PC-3 (cell line): ENCODE data around the gene UBE3A. TPM values are rescaled to one million over a fixed set of nuclear protein-coding genes. Genes with fewer than 3 reads are reported as not detected.

Source experiments
- ATAC-seq: fragments of 200-7000 bp; cut with Tn5 transposase; 2 replicates; pipeline ENCODE4 v1.9.1; 2020; ENCODE audit warnings: mild to moderate bottlenecking, moderate library complexity
- BruUV-seq: library from RNA; stranded (reverse); fragments of 400-500 nt; replicated peaks from 2 replicates; lab custom pipeline; 2021; lab: Mats Ljungman, UMichigan
- CTCF ChIA-PET: fragments of 300-600 bp; sonication (Branson Sonifier 250); formaldehyde crosslinking; loops from one replicate; lab custom pipeline; 2022; ENCODE audit warnings: antibody characterized with exemption; lab: Charles Lee
- POLR2A ChIA-PET: fragments of 300-600 bp; sonication (Branson Sonifier 250); formaldehyde crosslinking; loops from one replicate; lab custom pipeline; 2022; ENCODE audit warnings: antibody characterized with exemption; ENCODE audit not compliant: unreplicated experiment; lab: Charles Lee
- DNase-seq: peaks from one replicate; pipeline ENCODE4 v3.0.0-alpha.2; 2015
- H2AFZ ChIP-seq: fragments of 300-600 bp; sonication (generic); 2 replicates; pipeline ENCODE4 v1.6.0; 2016; ENCODE audit warnings: antibody characterized with exemption, low read length
- H3F3A ChIP-seq: fragments of 300-600 bp; sonication (generic); one replicate; pipeline ENCODE4 v1.6.0; 2017; ENCODE audit warnings: antibody characterized with exemption, low read length, control low read depth, mild to moderate bottlenecking; ENCODE audit not compliant: unreplicated experiment
- H3K27ac ChIP-seq: fragments of 300-600 bp; sonication (generic); 2 replicates; pipeline ENCODE4 v1.5.1; 2016; ENCODE audit warnings: mild to moderate bottlenecking, low read length
- H3K27me3 ChIP-seq: fragments of 300-600 bp; sonication (generic); 2 replicates; pipeline ENCODE4 v1.6.1; 2016; ENCODE audit warnings: low read length, mixed read lengths
- H3K36me3 ChIP-seq: fragments of 300-600 bp; sonication (generic); 2 replicates; pipeline ENCODE4 v1.6.1; 2016; ENCODE audit warnings: low read depth, mixed run types, low read length, mixed read lengths
- H3K4me1 ChIP-seq: fragments of 300-600 bp; sonication (generic); 2 replicates; pipeline ENCODE4 v1.5.1; 2016; ENCODE audit warnings: low read length; ENCODE audit not compliant: insufficient read depth
- H3K4me2 ChIP-seq: fragments of 300-600 bp; sonication (generic); 2 replicates; pipeline ENCODE4 v1.6.0; 2016; ENCODE audit warnings: low read length
- H3K4me3 ChIP-seq: fragments of 300-600 bp; sonication (generic); 2 replicates; pipeline ENCODE4 v1.5.1; 2016; ENCODE audit warnings: mild to moderate bottlenecking, low read length, mixed read lengths
- H3K79me2 ChIP-seq: fragments of 300-600 bp; sonication (generic); 2 replicates; pipeline ENCODE4 v1.6.1; 2017; ENCODE audit warnings: low read length, mixed read lengths
- H3K9ac ChIP-seq: fragments of 300-600 bp; sonication (generic); 2 replicates; pipeline ENCODE4 v1.6.0; 2016; ENCODE audit warnings: mild to moderate bottlenecking, low read length
- H3K9me2 ChIP-seq: fragments of 300-600 bp; sonication (generic); replicated peaks from 2 replicates; pipeline ENCODE4 v1.6.1; 2016; ENCODE audit warnings: mixed run types, low read length, mixed read lengths
- H3K9me3 ChIP-seq: fragments of 300-600 bp; sonication (generic); 2 replicates; pipeline ENCODE4 v1.6.1; 2016; ENCODE audit warnings: low read length, mixed read lengths
- H4K20me1 ChIP-seq: fragments of 300-600 bp; sonication (generic); 2 replicates; pipeline ENCODE4 v1.6.1; 2016; ENCODE audit warnings: low read length, mixed read lengths
- CTCF ChIP-seq: fragments of 300-600 bp; sonication (generic); conservative IDR thresholded peaks from 2 replicates; pipeline ENCODE4 v1.5.1; 2017; ENCODE audit warnings: antibody characterized with exemption, low read depth, mild to moderate bottlenecking, low read length
- EZH2 ChIP-seq: fragments of 300-600 bp; sonication (generic); IDR thresholded peaks from one replicate; pipeline ENCODE4 v1.6.1; 2017; ENCODE audit warnings: antibody characterized with exemption, mild to moderate bottlenecking, low read length; ENCODE audit not compliant: unreplicated experiment
- EZH2phosphoT487 ChIP-seq: fragments of 300-600 bp; sonication (generic); IDR thresholded peaks from 2 replicates; pipeline ENCODE4 v1.6.1; 2018; ENCODE audit warnings: mild to moderate bottlenecking, antibody characterized with exemption, low read length, borderline replicate concordance
- intact Hi-C: fragments of 100-400 bp; cut with micrococcal nuclease; formaldehyde crosslinking; loops from 2 replicates; pipeline ENCODE4 v1.9.0; 2023
- total RNA-seq: library from RNA; depleted of rRNA; stranded (reverse); fragments of >200 nt; gene quantifications from 2 replicates; pipeline ENCODE4 v1.2.3, GENCODE V29; 2014

The UBE3A gene
- total RNA-seq, 1 experiment from 2014 or later, result 59.5 TPM

- DNase-seq (no peak), ATAC-seq (no peak)
- H3K9me2 ChIP-seq, result no peaks in the 10 kb centered on the region
- no peak overlapping the region for H3K4me3 ChIP-seq
- no peaks in the 10 kb centered on the region for H3K27me3 ChIP-seq
- no peak overlapping the region for H3K4me2 ChIP-seq
- H3F3A ChIP-seq, result no peaks in the 10 kb centered on the region
- intact Hi-C loops, result no loop called here
- H3K27ac ChIP-seq, result no peak overlapping the region
- no peaks in the 10 kb centered on the region for H3K9me3 ChIP-seq
- no peak for TF ChIP-seq CTCF
- TF ChIP-seq EZH2, result no peak
- TF ChIP-seq EZH2phosphoT487, result no peak
- CTCF ChIA-PET, result no interaction called here
- no peaks in the 10 kb centered on the region for H3K4me1 ChIP-seq
- H4K20me1 ChIP-seq, result no peaks in the 10 kb centered on the region
- BruUV-seq, result no TSS peak
- H3K9ac ChIP-seq, result no peak overlapping the region
- POLR2A ChIA-PET, result no interaction called here
- no peaks in the 10 kb centered on the region for H3K79me2 ChIP-seq
- no peak overlapping the region for H2AFZ ChIP-seq
- no peaks in the 10 kb centered on the region for H3K36me3 ChIP-seq
Measured at GRCh38 chr15:25477816-25478215, 39.0 kb upstream of the UBE3A start.

- Histone ChIP-seq H3K4me1 (peaks cover 3% of the 10 kb centered on the region; the same call in 1 of the 2 replicates), H3F3A (no peaks in the 10 kb centered on the region), H3K27me3 (no peaks in the 10 kb centered on the region), H3K9me3 (no peaks in the 10 kb centered on the region), H4K20me1 (no peaks in the 10 kb centered on the region), H3K9ac (no peak overlapping the region), H3K36me3 (no peaks in the 10 kb centered on the region), H3K27ac (no peak overlapping the region), H3K9me2 (no peaks in the 10 kb centered on the region), H2AFZ (no peak overlapping the region), H3K4me3 (no peak overlapping the region), H3K4me2 (no peak overlapping the region), H3K79me2 (no peaks in the 10 kb centered on the region)
- ChIA-PET CTCF (no interaction called here), POLR2A (no interaction called here)
- DNase-seq, result no peak
- no TSS peak for BruUV-seq
- TF ChIP-seq EZH2phosphoT487, result no peak
- no peak for TF ChIP-seq CTCF
- TF ChIP-seq EZH2, result no peak
- no peak for ATAC-seq
- intact Hi-C loops, result no loop called here
Measured at GRCh38 chr15:25474251-25474650, 35.4 kb upstream of the UBE3A start.

DNA sequence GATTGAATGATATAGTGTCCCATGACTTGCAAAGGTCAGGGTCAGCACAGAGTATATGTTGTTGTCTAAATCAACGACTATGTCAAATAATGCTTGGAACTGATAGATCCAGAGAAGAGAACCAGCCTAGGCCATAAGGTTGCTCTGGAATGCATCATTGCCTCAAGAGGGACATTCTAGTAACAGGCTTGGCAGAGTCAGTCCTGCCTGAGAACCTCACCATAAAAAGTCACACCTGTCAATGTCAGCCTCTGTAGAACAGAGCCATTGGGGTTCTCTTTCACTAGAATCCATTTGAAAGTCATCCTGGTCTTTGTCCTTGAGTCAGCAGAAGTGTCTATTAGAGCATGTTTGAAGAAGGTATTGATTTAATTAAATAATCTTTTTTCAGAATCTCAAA is 31.4 kb upstream of the UBE3A start:
- CTCF ChIA-PET, result no interaction called here
- no peak for ATAC-seq

More for the DNA sequence above, 31.4 kb upstream of the UBE3A start:
- intact Hi-C loops, result no loop called here
- H3K4me2 ChIP-seq, result no peak overlapping the region
- POLR2A ChIA-PET, result no interaction called here
- no peak overlapping the region for H3K9ac ChIP-seq
- peaks cover 6% of the 10 kb centered on the region; the same call in 1 of the 2 replicates for H3K4me1 ChIP-seq
- H3K36me3 ChIP-seq, result no peaks in the 10 kb centered on the region
- no peaks in the 10 kb centered on the region for H3K9me2 ChIP-seq
- no peaks in the 10 kb centered on the region for H3K9me3 ChIP-seq
- no peaks in the 10 kb centered on the region for H3K27me3 ChIP-seq
- no peaks in the 10 kb centered on the region for H3F3A ChIP-seq
- no peak for TF ChIP-seq EZH2phosphoT487
- TF ChIP-seq EZH2, result no peak
- TF ChIP-seq CTCF, result no peak
- H3K79me2 ChIP-seq, result no peaks in the 10 kb centered on the region
- no peak overlapping the region for H3K27ac ChIP-seq
- BruUV-seq, result no TSS peak
- no peak for DNase-seq
- H2AFZ ChIP-seq, result no peak overlapping the region
- no peaks in the 10 kb centered on the region for H4K20me1 ChIP-seq
- no peak overlapping the region for H3K4me3 ChIP-seq
